Mammary epithelial cell (primary cell): ENCODE measurements around the gene OR13C8.

Experiments used
- EZH2 ChIP-seq: IDR thresholded peaks from 2 replicates; pipeline ENCODE4 v1.6.1; 2012; ENCODE audit warnings: low read length, inconsistent platforms, borderline replicate concordance
- TF ChIP-seq, protein P1 (sequence below), 2 donors: IDR thresholded peaks in 1 of 2; conservative IDR thresholded peaks in 1 of 2; 2 replicates each; pipeline ENCODE4 v1.5.1; 2011 to 2012; ENCODE audit warnings: inconsistent platforms in 2 of 2, low read length in 2 of 2, mild to moderate bottlenecking in 2 of 2, control low read depth in 1 of 2, low read depth in 1 of 2; ENCODE audit not compliant: insufficient read depth in 1 of 2; ENCODE audit errors: extremely low read depth in 1 of 2

GRCh38 chr9:104539275-104539674 lies 29.7 kb upstream of the OR13C8 start:
- TF ChIP-seq, protein P1, sequence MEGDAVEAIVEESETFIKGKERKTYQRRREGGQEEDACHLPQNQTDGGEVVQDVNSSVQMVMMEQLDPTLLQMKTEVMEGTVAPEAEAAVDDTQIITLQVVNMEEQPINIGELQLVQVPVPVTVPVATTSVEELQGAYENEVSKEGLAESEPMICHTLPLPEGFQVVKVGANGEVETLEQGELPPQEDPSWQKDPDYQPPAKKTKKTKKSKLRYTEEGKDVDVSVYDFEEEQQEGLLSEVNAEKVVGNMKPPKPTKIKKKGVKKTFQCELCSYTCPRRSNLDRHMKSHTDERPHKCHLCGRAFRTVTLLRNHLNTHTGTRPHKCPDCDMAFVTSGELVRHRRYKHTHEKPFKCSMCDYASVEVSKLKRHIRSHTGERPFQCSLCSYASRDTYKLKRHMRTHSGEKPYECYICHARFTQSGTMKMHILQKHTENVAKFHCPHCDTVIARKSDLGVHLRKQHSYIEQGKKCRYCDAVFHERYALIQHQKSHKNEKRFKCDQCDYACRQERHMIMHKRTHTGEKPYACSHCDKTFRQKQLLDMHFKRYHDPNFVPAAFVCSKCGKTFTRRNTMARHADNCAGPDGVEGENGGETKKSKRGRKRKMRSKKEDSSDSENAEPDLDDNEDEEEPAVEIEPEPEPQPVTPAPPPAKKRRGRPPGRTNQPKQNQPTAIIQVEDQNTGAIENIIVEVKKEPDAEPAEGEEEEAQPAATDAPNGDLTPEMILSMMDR (conservative IDR thresholded peaks at IDR 0.05 in 1 of 2, IDR thresholded peaks at IDR 0.05 in 1 of 2; ENCODE audit: extremely low read depth in 1 of 2, insufficient read depth in 1 of 2, low read depth in 1 of 2, low read length in 2 of 2) = no peak
- TF ChIP-seq EZH2 = no peak
